ENCODE data around the gene MAGI2.

DNA sequence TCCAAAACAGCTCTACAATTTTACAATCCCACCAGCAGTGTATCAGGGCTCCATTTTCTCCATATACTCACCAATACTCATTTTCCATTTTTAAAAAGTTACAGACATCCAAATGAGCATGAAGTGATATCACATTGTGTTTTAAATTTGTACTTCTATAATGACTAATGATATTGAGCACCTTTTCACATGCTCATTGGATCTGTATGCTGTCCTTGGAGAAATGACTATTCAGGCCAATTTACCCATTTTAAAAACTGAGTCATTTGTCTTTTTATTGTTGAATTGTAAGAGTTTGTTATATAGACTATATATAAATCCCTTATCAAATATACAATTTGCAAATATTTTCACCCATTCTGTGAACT lies 162.0 kb downstream of the MAGI2 start:
- TF ChIP-seq POLR2A (IDR thresholded peaks at IDR 0.05) (no peak), POLR2AphosphoS5 (IDR thresholded peaks at IDR 0.05) (no peak)

Measured in suprapubic skin (tissue), 4 donors.